Endothelial cell of umbilical vein (primary cell): ENCODE measurements around the gene ZC3H18.

Source experiments
- EZH2 ChIP-seq: IDR thresholded peaks from 2 replicates; pipeline ENCODE4 v1.6.1; 2012; ENCODE audit warnings: borderline replicate concordance, low read depth, mild to moderate bottlenecking, moderate library complexity, low read length, inconsistent platforms; ENCODE audit not compliant: severe bottlenecking
- FOS ChIP-seq: IDR thresholded peaks from 2 replicates; pipeline ENCODE4 v1.6.1; 2011; ENCODE audit warnings: mild to moderate bottlenecking, low read length, moderate library complexity, borderline replicate concordance; ENCODE audit not compliant: insufficient read depth
- GATA2 ChIP-seq: IDR thresholded peaks from 2 replicates; pipeline ENCODE4 v1.7.0; 2011; ENCODE audit warnings: low read depth, mild to moderate bottlenecking, moderate library complexity, mixed read lengths, low read length; ENCODE audit not compliant: insufficient read length, insufficient read depth
- JUN ChIP-seq: IDR thresholded peaks from 2 replicates; pipeline ENCODE4 v1.6.1; 2011; ENCODE audit warnings: borderline replicate concordance, low read depth; ENCODE audit not compliant: insufficient read length, insufficient read depth
- MAX ChIP-seq: IDR thresholded peaks from 2 replicates; pipeline ENCODE4 v1.6.1; 2011; ENCODE audit not compliant: insufficient read depth, insufficient read length
- MYC ChIP-seq: IDR thresholded peaks from one replicate; pipeline ENCODE4 v1.6.1; 2011; ENCODE audit warnings: mild to moderate bottlenecking, low read depth, low read length
- POLR2A ChIP-seq: IDR thresholded peaks from 2 replicates; pipeline ENCODE4 v1.6.1; 2012; ENCODE audit warnings: low read depth, mild to moderate bottlenecking, control low read depth, low read length
- POLR2AphosphoS5 ChIP-seq: IDR thresholded peaks from 2 replicates; pipeline ENCODE4 v1.6.1; 2012; ENCODE audit warnings: low read depth, mild to moderate bottlenecking, control low read depth, low read length, moderate library complexity; ENCODE audit not compliant: insufficient read depth
- TF ChIP-seq, protein P1 (sequence below), 2 donors: IDR thresholded peaks; 1 replicate in 1 of 2; 2 replicates in 1 of 2; pipeline ENCODE4 v1.5.1; 2011; ENCODE audit warnings: low read length in 2 of 2, mild to moderate bottlenecking in 2 of 2, moderate library complexity in 2 of 2, control low read depth in 1 of 2, inconsistent platforms in 1 of 2, low read depth in 1 of 2; ENCODE audit not compliant: insufficient read depth in 1 of 2; ENCODE audit errors: extremely low read depth in 1 of 2

DNA sequence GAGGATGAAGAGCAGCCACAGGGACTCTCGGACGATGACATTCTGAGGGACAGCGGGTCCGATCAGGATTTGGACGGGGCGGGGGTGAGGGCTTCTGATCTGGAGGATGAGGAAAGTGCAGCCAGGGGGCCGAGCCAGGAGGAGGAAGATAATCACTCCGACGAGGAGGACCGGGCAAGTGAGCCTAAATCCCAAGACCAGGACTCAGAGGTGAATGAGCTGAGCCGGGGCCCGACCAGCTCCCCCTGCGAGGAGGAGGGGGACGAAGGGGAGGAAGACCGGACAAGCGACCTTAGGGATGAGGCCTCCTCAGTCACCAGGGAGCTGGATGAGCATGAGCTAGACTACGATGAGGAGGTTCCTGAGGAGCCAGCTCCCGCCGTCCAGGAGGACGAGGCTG, 7.0 kb downstream of the ZC3H18 start:
- TF ChIP-seq, protein P1, sequence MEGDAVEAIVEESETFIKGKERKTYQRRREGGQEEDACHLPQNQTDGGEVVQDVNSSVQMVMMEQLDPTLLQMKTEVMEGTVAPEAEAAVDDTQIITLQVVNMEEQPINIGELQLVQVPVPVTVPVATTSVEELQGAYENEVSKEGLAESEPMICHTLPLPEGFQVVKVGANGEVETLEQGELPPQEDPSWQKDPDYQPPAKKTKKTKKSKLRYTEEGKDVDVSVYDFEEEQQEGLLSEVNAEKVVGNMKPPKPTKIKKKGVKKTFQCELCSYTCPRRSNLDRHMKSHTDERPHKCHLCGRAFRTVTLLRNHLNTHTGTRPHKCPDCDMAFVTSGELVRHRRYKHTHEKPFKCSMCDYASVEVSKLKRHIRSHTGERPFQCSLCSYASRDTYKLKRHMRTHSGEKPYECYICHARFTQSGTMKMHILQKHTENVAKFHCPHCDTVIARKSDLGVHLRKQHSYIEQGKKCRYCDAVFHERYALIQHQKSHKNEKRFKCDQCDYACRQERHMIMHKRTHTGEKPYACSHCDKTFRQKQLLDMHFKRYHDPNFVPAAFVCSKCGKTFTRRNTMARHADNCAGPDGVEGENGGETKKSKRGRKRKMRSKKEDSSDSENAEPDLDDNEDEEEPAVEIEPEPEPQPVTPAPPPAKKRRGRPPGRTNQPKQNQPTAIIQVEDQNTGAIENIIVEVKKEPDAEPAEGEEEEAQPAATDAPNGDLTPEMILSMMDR (IDR thresholded peaks at IDR 0.05; ENCODE audit: extremely low read depth in 1 of 2, insufficient read depth in 1 of 2, low read depth in 1 of 2, low read length in 2 of 2): no peak
- TF ChIP-seq JUN (no peak), MYC (no peak), POLR2AphosphoS5 (no peak), POLR2A (no peak), EZH2 (no peak), FOS (no peak), MAX (no peak), GATA2 (no peak)
